Heart left ventricle (tissue), 13 donors: Measurements from ENCODE around the gene KCNJ9.

ENCODE experiments used
- CTCF ChIP-seq, 12 donors: fragments of 200-600 bp; sonication (generic) in 4 of 12; IDR thresholded peaks; one replicate each; pipeline versions ENCODE4 v1.5.0 to v1.8.0; 2018 to 2022; ENCODE audit warnings: antibody characterized with exemption in 12 of 12, mild to moderate bottlenecking in 5 of 12
- POLR2A ChIP-seq, 2 donors: fragments of 450-650 bp; IDR thresholded peaks; one replicate each; pipeline ENCODE4 v1.6.1; 2017; ENCODE audit warnings: antibody characterized with exemption in 2 of 2, mild to moderate bottlenecking in 2 of 2, moderate library complexity in 2 of 2
- donor health status: ischemic (EF 13 %, LVEDD 7.1; RV severe dilation, severe dysfunction).
- donor health status: DM: no; HTN: yes; CAD: no.
- donor health status: DM: no; HTN: no; CAD: no.
- donor health status: ischemic (EF 25% LVEDD 6.9; RV normal size, moderate dysfunction).
- donor health status: ischemic (EF 25% LVEDD 5.7; RV mildly dilated, moderate dysfunction).
- donor health status: ischemic (EF 35%, LVEDD 5.7; RV mildly dilated, moderate dysfunction).
- donor health status: nonischemic (EF 11% LVEDD 7.7; RV severe dilation, severe dysfunction).
- donor health status: DM: yes; HTN: yes; CAD: no.
- donor health status: PGD.
- donor health status: ischemic (EF 29% LVEDD 5.4; RV normal size, mild dysfunction).
- donor health status: nonischemic (EF 23%, LVEDD 6.1; RV moderate dilation, normal function).

- TF ChIP-seq CTCF (IDR thresholded peaks at IDR 0.05) (no peak), POLR2A (IDR thresholded peaks at IDR 0.05) (no peak)
Observed at GRCh38 chr1:160118928-160119327, 37.6 kb downstream of the KCNJ9 start.
